ENCODE data around the gene CCDC85C.

Gene CCDC85C

DNA sequence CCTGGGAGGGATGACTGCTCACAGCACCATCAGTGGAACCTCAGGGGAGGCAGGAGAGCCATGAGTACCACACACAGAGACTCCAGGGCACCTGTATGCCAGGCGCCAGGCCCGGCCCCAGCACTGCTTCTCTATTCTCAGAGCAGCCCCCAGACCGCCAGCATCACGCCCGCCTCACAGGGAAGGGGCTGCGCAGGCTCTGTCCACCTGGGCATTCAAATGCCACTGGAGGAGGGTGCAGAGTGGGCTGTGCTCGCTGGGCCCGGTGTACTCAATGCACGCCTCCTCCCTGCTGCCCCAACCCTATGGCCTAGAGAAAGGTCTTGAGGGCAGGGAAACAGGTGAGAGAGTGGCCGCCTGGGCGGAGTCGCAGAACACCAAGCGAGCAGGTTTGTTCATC is 43.6 kb downstream of the CCDC85C start:
- DNase-seq (ENCODE audit: low read depth in 2 of 3, low spot score in 2 of 3), result no peak

DNA sequence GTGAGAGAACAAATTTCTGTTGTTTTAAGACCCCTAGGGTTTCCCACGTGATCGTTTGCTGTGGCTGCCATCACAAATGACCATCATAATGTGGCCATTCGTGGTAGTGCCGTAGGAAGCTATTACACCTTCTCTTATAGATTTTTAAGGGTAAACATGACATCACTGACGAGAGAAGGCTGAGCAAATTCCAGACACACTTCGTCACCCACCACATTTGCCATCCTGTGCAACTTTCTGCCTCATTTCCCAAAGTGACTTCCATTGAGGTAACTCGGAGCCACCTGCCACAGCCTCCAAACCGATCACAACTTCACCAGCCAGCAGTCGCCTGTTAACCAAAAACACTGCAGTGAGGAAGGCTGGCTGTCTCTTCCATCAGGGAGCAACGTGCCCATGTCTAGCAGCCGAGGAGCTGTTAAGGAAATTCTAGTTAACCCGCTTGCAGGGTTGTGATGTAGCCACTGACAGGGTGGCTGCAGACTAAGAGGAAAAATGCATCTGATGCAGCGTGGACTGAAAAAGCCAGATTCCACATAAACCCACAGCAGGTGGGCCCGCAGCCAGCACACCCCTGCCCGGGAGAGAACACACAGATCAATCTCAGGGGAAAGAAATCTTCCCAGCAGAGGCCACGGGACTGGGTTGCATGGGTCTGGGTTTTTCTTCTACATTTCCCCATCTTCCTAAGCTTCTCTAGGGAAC is 44.6 kb downstream of the CCDC85C start:
- DNase-seq (ENCODE audit: low read depth in 2 of 3, low spot score in 2 of 3), result no peak

DNA sequence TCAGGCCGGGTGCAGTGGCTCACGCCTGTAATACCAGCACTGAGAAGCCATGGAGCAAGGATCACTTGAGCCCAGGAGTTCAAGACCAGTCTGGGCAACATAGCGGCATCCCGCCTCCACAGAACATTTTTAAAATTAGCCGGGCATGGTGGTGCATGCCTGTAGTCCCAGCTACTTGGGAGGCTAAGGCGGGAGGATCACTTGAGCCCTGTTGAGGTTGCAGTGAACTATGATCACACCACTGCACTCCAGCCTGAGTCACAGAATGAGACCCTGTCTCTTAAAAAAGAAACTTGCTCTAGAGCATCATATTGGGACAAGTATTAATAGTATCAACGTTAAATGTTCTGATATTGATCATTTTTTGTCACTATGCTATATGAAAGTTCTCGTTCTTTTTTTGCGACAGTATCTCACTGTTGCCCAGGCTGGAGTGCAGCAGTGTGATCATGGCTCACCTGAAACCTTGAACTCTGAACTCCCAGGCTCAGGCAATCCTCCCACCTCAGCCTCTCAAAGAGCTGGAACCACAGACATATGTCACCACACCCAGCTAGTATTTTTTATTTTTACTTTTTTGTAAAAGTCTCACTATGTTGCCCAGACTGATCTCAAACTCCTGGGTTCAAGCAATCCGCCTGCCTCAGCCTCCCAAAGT is 47.7 kb downstream of the CCDC85C start:
- DNase-seq (ENCODE audit: low read depth in 2 of 3, low spot score in 2 of 3), result no peak

DNA sequence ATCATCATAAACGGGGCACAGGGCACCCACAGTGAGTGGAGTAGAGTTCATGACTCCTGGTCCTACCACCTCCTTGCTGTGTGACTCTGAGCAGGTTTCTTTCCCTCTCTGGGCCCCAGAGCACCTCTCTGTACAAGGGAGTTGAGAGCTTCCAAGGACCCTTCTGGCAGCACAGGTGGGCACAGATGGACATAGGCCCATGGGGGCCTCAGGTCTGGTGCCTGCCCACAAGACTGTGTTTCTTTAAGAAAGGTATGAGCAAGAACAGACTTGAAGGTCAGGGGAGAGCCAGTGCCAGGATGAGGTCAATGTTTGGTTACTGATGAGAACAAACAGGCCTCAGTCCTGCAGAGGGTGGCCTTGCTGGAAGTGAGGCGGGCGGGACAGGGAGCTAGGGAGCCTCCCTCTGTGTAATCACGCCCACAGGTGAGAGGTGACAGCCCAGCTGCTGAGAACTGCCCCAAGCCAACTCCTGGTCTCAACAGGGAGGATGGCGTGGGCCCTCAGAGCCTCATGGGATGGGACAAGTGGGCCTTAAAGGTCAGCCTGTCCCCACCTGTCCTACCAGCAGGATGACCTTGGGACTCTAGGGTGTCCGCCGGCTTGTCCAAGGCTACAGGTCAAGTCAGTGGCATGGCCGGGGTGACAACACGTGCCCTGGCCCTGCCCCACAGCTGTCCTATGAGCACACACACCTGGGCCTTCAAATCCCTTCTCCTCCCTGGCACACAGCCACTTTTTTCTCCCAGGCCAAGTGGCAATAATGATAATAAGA is 49.1 kb downstream of the CCDC85C start:
- no peak for DNase-seq (ENCODE audit: low read depth in 2 of 3, low spot score in 2 of 3)

DNA sequence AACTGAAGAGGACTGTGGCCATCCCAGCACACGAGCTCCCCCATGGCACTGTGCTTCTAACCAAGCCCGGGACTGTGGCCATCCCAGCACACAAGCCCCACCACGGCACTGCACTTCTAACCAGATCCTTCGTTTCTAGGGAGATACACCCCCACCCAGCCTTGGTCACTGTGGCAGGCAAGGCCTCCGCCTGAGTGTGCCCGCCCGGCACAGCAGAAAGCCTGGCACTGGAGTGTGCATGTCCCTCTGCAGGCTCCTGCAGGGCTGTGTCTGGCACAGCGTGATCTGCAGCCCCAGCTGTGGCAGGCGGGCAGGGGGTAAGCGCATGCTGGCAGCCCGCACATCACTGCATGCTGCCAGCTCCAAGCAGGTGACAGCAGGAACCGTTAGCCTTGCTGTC is 49.8 kb downstream of the CCDC85C start:
- no peak for DNase-seq (ENCODE audit: low read depth in 2 of 3, low spot score in 2 of 3)

DNA sequence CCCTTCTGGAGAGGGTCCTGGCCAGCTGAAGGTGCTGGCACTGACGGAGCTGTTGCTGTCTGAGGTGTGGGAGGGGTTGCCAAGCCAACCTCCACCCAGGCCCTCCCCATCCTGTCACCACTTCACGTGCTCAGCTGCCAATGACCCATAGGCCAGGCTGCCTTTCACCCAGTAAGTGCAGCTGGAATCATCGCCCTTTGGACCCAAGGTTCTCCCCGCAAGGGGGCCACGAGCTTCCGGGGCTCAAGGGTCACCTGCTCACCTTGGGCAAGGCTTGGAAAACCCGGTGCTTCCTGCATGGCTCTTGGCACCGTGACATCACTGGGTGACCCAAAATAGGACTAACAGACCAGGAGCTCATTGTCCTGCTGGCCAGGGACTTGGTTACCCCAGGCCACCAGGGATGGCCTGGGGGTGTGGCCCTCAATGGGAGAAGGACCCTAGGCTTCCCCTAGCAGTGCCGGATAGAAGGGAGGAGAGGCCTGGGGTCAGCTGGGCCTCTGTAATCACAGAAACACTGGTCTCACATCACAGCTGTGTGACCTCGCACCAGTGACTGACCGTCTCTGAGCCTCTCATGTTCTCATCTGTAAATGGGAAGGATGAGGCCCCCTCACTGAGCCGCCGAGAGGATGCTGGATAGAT is 51.3 kb downstream of the CCDC85C start:
- DNase-seq (ENCODE audit: low read depth in 2 of 3, low spot score in 2 of 3), result no peak

DNA sequence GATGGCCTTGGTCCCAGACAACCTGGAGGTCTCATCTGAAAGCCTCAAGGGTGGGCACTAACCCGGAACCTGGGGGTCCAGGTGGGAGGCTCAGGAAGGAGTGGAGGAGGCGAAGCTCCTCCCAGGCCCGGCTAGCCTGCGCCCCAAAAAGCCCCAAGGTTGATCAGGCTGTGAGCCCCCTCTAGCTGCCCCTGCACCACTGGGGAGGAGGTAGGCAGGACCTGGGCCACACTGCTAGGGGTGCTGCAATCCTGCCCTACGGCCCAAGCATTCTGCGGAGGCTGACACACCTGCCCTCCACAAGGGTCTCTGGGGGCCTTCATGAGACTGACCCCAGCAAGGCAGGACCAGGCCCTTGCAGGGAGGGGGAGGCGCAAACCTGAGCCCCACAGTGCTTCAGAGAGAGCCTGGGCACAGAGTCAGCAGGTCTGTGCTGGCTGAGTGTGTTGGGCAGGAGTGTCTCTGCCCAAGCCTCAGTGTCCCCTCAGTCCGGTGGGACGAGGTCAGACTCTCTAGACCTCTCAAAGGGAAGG is 51.9 kb downstream of the CCDC85C start:
- DNase-seq (ENCODE audit: low read depth in 2 of 3, low spot score in 2 of 3), result no peak

DNA sequence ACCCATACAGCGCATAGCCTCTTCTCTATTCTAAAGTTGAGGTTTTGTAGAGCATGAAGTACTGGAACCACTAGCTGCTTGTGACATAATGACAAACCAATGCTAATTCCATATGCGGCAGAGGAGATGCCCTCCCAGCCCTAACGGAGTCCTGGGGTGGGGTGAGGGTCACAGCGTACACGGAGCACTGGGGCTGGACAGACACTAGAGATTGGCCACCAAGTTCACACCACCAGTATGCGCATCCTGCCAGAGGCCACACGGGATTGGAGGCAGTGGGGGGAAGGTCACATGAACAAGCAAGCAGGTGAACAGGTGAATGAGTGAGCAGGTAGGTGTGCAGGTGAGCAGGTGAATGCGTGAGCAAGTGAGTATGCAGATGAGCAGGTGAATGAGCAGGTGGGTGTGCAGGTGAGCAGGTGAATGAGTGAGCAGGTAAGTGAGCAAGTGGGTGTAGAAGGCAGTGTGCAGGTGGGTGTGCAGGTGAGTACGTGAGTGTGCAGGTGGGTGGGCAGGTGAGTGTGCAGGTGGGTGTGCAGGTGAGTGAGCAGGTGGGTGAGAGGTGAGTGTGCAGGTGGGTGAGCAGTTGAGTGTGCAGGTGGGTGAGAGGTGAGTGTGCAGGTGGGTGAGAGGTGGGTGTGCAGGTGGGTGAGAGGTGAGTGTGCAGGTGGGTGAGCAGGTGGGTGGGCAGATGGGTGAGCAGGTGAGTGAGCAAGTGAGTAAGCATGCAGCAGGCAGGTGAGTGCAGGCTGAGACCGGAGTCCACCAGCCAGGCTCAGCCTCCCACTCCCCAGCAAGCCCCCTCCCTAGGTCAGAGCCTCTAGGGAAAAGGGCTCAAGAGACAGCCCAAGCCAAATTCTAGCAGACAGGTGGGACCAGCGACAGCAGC is 52.7 kb downstream of the CCDC85C start:
- DNase-seq (ENCODE audit: low read depth in 2 of 3, low spot score in 2 of 3), result no peak

DNA sequence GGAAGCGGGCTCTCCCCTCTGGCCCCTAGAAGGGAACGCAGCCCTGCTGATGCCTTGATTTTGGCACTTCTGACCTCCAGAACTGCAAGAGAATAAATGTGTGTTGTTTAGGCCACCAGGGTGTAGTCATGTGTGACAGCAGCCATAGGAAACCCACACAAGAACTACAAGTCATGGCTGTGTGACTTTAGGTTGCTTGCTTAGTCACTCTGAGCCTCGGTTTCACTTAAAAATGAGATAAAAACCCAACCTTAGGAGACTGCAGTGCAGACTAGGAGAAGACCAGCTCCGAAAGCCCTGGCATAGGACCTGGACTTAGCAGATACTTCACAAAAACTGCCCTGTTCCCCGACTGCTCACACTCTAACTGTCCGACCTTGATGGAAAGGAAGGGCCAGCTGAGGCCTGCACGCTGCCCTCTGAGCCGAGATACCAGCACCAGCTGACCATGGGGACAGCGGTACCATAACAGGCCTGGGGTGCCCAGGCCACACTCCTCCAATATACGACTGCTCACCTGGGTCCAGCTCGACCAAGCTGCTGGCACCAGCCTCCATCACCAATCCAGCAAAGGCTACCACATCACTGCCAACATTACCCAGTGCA is 53.5 kb downstream of the CCDC85C start:
- DNase-seq (ENCODE audit: low read depth in 2 of 3, low spot score in 2 of 3), result no peak

DNA sequence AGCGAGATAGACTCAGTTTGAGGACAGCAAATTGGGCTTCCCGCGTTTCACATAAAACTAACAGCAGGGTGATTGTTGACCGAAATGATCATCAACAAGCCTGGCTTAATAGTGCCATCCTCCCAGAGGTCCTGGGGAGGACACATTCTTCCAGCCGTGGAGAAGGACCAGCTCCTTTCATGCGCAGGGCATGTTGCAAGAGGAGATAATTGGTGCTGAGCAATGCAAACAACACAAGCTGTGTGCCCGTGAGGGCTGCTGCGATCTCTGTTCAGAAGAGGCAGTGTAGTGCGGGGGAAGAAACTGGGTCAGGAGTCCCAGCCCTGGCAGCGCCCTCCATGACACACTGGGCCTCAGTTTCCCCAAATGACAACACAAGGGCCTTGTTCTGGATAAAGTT is 54.3 kb downstream of the CCDC85C start:
- DNase-seq (ENCODE audit: low read depth in 2 of 3, low spot score in 2 of 3), result no peak

DNA sequence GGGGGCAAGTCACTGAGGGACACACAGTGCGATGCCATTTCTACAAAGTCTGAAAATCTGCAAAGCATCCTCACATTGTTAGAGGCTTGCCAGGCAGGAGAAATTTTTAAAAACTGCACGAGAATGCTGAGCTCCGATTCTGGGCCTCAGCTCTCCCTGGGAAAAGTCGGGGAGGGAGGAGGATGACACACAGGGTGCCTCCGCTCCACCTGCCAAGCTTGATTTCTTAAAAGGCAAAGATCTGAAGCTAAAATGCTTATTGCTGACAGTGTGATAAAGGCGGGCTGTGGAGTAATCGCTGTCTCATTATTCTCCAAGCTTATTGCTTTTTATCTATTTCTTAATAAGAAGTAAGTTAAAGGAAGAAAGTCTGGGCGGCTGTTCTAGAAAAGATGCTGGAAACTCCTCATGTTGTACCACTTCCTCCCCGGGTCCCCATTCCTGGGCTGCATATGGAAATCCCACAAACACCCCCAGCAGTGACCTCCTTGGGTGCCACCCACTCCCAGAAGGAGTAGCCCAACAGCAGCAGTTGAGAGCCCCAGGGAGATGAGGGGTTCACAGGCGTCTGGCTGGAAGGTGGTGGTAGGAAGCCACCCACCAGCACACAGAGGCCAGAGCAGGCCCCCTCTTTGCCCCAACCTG is 55.0 kb downstream of the CCDC85C start:
- no peak for DNase-seq (ENCODE audit: low read depth in 2 of 3, low spot score in 2 of 3)

DNA sequence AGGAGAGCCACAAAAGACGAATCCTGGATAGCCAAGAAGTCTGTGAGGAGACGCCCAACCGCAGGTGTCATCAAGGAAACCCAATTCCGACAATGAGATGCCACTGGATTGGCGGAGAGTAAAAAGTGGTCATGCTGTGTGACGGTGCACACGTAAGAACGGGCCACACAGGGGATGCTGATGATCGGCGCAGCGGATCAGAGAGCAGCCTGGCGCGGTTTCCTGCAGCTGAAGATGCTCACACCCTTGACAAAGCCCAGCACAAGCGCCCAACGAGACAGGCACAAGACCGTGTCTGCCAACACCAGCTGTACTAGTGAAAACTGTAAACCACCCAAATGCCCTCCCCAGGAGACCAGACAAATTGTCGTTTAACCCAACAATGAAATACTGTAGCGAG is 55.8 kb downstream of the CCDC85C start:
- DNase-seq (ENCODE audit: low read depth in 2 of 3, low spot score in 2 of 3), result no peak

DNA sequence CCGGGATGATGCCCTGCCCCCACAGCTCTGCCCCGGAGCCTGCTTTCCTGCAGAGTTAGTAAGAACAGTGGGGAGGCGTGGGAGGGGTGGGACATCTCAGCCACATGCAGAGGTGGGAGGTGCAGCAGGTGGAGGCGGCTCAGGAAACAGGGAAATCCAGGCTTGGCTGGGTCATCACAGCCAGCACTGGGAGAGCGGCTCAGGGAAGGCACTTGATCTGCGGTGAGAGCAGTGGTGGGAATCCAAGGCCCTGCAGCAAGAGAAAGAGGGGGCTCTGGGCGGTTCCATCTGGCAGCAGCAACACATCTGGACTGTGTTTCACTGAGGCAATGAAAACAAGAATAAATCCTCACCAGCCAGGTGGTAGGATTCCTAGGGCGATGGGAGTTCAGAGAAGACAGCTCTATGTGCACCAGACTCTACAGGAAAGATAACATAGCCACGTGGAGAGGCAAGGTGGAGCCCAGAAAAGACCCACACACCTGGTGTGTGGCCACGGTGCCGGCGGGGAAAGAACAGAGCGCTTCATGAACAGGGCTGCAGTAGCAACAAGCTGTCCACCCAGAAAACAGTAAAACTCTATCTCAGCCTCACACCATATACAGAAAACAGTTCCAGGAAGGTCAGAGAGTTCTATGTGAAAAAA is 57.6 kb downstream of the CCDC85C start:
- no peak for DNase-seq (ENCODE audit: low read depth in 2 of 3, low spot score in 2 of 3)

DNA sequence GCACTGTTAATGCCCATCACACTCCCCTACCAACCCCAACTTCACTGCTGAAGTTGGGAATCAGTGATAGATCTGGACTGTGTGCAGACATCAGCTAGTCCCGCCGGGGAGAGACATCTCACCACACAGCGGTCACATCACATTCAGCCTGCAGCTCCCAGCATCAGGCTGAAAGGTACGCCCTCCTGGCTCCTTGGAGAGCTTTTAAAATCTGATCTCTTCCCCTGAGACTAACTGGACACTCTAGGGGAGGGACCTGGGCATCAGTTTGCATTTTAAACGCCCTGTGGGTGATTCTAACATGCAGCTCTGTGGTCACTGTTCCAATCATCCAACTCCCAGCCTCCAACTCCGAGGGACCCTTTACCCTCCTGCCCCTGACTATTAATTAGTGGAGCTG is 58.4 kb downstream of the CCDC85C start:
- no peak for DNase-seq (ENCODE audit: low read depth in 2 of 3, low spot score in 2 of 3)

DNA sequence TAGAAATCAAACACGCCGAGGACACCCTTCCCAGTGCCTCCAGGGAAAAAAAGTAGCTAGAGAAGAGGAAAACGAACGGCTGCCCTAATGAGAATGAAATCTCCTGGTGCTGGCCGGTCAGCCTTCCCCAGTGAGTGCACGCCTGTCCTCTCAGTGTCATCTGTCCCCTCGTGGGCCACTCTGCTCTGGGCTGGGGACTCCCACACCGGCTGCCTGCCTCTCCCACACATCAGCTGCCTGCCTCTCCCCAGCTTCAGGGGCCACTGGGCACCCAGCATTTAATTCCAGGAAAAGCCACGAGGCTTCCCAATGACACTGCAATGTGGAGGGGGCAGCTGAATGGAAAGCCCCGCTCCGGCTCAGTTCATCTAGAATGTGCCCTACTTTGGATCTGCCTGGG is 59.0 kb downstream of the CCDC85C start:
- no peak for DNase-seq (ENCODE audit: low read depth in 2 of 3, low spot score in 2 of 3)

DNA sequence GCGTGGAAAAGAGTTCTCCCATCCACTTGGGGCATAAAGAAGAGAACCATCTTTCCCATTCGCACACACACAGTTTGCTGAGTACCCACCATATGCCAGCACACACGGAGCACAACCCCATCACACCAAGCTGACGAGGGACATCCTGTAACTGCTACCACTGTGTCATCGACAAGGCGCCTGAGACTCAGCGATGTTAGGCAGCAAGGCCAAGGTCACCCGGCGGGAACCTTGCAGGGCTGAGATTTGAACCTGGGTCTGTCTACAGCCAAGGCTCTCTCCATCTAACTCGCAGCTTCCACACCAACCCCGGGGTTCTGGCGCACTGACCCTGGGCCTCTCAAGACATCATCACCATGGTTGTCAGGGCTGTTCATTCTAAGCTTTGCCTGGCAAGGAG is 60.0 kb downstream of the CCDC85C start:
- no peak for DNase-seq (ENCODE audit: low read depth in 2 of 3, low spot score in 2 of 3)

DNA sequence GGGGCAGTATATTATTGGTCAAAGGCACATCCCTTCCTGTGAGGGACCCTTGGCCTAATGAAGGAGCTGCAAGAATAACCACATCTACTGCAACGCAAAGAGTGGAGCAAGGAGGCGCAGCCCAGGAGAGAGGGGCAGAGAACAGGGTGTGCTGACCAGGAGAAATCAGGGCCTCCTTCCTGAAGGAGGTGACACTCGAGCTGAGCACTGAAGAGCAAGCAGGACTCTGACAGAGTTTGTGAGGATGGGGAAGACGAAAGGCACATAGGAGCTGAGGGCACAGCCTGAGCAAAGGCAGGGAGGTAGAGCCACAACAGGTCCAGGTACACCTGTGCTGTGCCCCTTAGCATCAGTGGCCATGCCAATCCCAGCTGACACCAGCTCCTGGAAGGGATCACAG is 60.6 kb downstream of the CCDC85C start:
- no peak for DNase-seq (ENCODE audit: low read depth in 2 of 3, low spot score in 2 of 3)

DNA sequence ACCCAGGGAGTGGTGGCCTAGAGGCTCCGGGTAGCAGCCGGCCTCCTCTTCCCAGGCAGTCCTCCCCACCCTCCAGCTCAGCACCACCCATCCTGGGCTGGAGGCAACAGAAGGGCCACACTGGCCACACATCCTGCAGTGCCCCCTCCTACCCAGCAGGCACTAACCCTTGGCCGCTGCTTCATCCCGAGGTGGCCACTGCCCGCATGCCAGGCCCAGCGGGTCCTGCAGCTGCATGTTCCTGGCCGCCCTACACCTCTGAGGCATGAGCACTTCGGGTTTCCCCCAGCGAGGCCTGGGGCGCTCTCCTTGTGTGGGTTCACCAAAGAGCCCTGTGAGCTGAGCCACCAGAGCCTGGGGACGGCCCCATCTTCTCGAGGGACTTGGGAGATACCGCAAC is 61.4 kb downstream of the CCDC85C start:
- no peak for DNase-seq (ENCODE audit: low read depth in 2 of 3, low spot score in 2 of 3)

Data from activated CD8-positive, alpha-beta memory T cell treated with anti-CD3 and anti-CD28 coated beads for 48 hours (primary cell).